PFSK-1 (cell line): ENCODE measurements around the gene IRX4.

ENCODE experiments used
- FOXP2 ChIP-seq: optimal IDR thresholded peaks from 2 replicates; pipeline ENCODE3; 2011; ENCODE audit warnings: borderline replicate concordance, control low read depth, inconsistent platforms; ENCODE audit not compliant: insufficient read depth; ENCODE audit errors: extremely low read length, extremely low read depth
- POLR2AphosphoS5 ChIP-seq: IDR thresholded peaks from 2 replicates; pipeline ENCODE4 v1.6.1; 2012; ENCODE audit warnings: low read depth, mild to moderate bottlenecking, control low read depth, low read length, moderate library complexity
- REST ChIP-seq, 2 experiments: IDR thresholded peaks; 2 replicates each; pipeline versions ENCODE4 v1.6.1 to v1.8.0; 2011 to 2012; ENCODE audit warnings: low read depth in 2 of 2, low read length in 2 of 2, control low read depth in 1 of 2, inconsistent platforms in 1 of 2, mild to moderate bottlenecking in 1 of 2, moderate library complexity in 1 of 2; ENCODE audit not compliant: insufficient read depth in 1 of 2
- SIN3A ChIP-seq: IDR thresholded peaks from 2 replicates; pipeline ENCODE4 v1.6.1; 2012; ENCODE audit warnings: mild to moderate bottlenecking, low read length, moderate library complexity, borderline replicate concordance; ENCODE audit not compliant: insufficient read depth
- TAF1 ChIP-seq: IDR thresholded peaks from 2 replicates; pipeline ENCODE4 v1.6.1; 2012; ENCODE audit warnings: low read length, control low read depth, borderline replicate concordance; ENCODE audit not compliant: insufficient read depth

The IRX4 gene

GRCh38 chr5:1850324-1851154, 32.2 kb downstream of the IRX4 start:
- no peak for TF ChIP-seq SIN3A
- no peak for TF ChIP-seq TAF1
- TF ChIP-seq FOXP2, result no peak
- no peak for TF ChIP-seq REST (IDR thresholded peaks at IDR 0.05; ENCODE audit: insufficient read depth in 1 of 2, low read depth in 2 of 2, low read length in 2 of 2)
- no peak for TF ChIP-seq POLR2AphosphoS5

GRCh38 chr5:1847611-1848010, 35.1 kb downstream of the IRX4 start:
- TF ChIP-seq REST (IDR thresholded peaks at IDR 0.05; ENCODE audit: insufficient read depth in 1 of 2, low read depth in 2 of 2, low read length in 2 of 2) (no peak), FOXP2 (no peak), SIN3A (no peak), TAF1 (no peak), POLR2AphosphoS5 (no peak)

- TF ChIP-seq TAF1 (no peak), REST (IDR thresholded peaks at IDR 0.05; ENCODE audit: insufficient read depth in 1 of 2, low read depth in 2 of 2, low read length in 2 of 2) (no peak), FOXP2 (no peak), SIN3A (no peak), POLR2AphosphoS5 (no peak)
Measured at GRCh38 chr5:1847056-1847455, 35.7 kb downstream of the IRX4 start.

- TF ChIP-seq SIN3A (no peak), REST (IDR thresholded peaks at IDR 0.05; ENCODE audit: insufficient read depth in 1 of 2, low read depth in 2 of 2, low read length in 2 of 2) (no peak), TAF1 (no peak), FOXP2 (no peak), POLR2AphosphoS5 (no peak)
Measured at GRCh38 chr5:1846583-1846982, 36.1 kb downstream of the IRX4 start.
